ENCODE measurements around the gene FES.

DNA sequence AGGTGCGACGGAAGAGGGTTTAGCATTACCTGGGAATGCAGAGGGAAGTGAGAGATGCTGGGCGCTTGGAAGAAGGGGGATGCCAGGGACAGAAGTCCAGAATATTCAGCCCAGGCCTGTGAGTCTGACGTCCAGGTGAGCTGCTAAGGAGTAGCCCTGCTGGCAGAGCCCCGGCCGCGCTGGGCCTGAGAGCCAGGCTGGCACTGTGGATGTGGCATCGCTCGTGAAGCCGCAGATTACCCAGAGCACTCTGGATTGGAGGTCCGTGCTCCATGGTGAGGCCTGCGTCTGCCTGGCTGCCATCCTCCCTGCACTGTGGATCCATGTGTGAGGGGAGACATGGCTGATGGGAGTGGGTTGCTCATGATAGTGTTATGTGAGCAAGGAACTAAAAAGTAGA, 33.3 kb downstream of the FES start:
- TF ChIP-seq EZH2 (IDR thresholded peaks at IDR 0.05; ENCODE audit: borderline replicate concordance, low read length): no peak
- TF ChIP-seq, protein P1, sequence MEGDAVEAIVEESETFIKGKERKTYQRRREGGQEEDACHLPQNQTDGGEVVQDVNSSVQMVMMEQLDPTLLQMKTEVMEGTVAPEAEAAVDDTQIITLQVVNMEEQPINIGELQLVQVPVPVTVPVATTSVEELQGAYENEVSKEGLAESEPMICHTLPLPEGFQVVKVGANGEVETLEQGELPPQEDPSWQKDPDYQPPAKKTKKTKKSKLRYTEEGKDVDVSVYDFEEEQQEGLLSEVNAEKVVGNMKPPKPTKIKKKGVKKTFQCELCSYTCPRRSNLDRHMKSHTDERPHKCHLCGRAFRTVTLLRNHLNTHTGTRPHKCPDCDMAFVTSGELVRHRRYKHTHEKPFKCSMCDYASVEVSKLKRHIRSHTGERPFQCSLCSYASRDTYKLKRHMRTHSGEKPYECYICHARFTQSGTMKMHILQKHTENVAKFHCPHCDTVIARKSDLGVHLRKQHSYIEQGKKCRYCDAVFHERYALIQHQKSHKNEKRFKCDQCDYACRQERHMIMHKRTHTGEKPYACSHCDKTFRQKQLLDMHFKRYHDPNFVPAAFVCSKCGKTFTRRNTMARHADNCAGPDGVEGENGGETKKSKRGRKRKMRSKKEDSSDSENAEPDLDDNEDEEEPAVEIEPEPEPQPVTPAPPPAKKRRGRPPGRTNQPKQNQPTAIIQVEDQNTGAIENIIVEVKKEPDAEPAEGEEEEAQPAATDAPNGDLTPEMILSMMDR (IDR thresholded peaks at IDR 0.05; ENCODE audit: low read length): no peak

All from OCI-LY1 (cell line).